HG03066 (cell line): Measurements from ENCODE around the gene RASAL2.
"Not testable (repeated sequence)": the region's sequence is repeated elsewhere in the genome, so short reads cannot be mapped to it uniquely, and the experiment has no call there.

Source experiments
- ATAC-seq: cut with Tn5 transposase; IDR thresholded peaks from one replicate; pipeline ENCODE4 v1.9.1; 2021; ENCODE audit warnings: low read depth; ENCODE audit not compliant: unreplicated experiment

Gene RASAL2

DNA sequence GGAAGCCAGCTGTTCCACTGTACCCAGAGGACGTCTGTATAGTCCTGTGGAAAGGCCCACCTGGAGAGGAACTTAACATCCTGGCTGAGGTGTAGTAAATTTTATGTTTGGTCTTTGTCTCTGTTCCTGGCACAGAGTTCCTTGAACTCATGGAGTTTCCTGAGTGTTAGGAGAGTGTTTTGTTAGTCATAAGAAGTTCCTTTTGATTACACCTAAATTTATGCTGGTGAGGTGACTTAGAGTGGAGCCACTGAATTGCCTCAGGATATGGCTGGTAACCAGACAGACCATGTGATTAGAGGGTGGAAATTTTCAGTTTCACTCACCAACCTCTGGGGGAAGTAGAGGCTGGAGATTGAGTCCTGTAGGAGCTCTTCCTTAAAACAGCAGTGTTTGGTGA lies 57.9 kb downstream of the RASAL2 start:
- ATAC-seq: no peak

DNA sequence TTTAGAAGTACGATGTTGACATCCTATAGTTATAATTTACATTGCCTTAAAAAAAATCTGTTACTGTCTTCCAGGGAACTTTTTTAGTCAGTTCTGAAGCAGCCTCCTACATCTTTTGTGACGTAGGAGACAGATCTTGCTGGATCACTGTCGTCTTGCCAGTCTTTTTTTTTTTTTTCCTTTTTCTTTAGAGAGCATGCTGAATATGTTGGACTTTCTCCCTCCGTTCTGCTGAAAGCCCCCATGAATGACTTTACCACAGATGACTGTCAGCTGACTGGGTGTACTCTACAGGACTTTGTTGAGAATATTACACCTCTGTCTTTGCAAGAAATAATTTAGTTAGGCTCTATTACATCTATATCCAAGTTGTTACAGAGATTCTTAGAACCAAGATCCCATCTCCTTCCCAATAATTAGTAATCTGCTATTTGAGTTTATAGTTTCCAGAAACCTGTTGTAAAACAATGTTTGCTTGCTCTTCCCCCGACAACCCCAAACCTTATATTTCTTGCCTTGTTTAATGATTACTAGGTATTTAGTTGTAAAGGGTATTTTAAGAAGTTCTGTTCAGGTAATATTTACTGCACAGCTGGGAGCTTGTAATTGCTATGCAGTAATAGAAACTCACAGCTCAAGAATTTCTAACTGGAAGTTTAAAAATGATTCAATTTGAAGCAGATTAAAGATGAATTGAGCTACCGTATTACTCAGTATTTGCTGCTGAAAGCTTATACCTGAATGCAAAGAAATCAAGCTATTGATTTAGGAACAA lies 61.8 kb downstream of the RASAL2 start:
- ATAC-seq: no peak

DNA sequence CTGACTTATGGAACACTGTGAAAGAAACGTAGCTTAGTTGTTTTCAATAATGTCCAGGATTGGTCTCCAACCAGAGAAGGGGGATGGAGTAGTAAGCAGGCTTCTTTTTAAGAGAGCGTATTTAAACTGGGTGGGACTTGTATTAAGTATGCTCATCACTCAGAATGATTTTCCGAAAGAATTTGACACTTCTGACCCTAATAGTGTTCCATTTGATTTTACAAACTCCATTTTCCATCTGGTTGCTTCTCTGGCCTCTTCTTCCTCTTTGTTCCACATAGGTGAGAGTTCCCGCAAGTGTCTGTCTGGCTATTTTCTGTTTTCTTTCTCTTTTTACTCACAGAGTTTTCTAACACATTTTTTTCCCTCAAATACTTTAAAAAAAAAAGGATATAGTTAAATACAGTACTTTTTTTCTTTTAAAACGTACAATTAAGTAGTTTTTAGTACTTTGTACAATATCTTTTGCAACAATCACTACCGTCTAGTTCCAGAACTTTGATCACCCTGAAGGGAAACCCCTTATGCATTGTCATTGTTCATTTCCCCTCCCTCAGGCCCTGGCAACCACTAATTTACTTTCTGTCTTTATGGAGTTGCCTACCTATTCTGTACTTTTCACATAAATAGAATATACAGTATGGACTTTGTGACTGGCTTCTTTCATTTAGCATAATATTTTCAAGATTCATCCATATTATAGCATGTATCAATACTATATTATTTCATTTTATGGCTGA lies 67.0 kb downstream of the RASAL2 start:
- no peak for ATAC-seq

DNA sequence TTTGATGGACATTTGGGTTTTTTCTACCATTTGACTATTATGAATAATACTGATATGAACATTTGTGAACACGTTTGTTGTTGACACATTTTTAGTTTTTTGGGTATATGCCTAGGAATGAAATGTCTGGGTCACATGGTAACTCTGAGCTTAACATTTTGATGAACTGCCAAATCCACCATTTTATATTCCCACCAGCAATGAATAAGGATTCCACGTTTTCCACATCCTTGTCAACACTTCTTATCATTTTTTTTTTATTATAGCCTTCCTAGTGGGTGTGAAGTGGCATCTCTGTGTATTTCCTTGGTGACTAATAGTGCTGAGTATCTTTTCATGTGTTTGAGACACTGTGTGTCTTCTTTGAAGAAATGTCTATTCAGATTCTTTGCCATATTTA lies 67.6 kb downstream of the RASAL2 start:
- no peak for ATAC-seq

DNA sequence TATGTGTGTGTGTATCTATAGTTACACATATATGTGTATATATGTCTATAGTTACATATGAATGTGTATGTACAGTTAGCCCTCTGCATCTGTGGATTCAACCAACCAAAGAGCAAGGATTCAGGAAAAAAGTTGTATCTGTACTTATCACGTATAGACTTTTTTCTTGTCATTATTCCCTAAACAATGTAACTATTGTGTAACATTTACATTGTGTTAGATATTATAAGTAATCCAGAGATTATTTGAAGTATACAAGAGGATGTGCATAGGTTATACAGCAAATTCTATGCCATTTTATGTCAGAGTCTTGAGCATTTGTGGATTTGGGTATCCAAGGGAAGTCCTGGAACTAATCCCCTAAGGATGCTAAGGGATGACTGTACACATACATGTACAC lies 71.3 kb downstream of the RASAL2 start:
- ATAC-seq: no peak

DNA sequence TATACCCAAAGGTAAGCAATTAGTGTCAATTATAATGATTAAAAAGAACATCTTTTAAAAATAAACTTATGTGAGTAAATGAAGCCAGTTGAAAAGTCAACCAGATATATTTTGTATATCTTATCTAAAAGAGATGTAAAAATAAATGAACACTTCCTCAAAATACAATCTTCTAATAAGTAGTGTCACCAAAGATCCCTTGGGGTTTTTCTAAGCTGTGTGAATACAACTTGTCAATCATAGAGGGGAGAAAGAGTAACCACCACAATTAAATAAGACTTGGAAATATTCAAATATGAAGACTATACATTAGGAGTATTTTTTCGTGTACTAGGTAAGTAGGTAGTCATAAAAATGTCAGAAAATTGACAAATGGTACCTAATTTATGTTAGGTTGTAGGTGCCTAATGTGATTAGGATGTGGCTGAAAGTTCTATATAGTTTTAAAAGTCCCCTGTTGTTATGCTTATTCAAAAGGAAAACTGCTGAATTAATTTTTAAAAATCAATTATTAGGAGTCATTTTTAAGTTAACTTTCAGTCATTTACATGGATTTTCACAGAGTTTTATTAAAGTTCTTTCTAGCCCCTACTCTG lies 72.6 kb downstream of the RASAL2 start:
- no peak for ATAC-seq

DNA sequence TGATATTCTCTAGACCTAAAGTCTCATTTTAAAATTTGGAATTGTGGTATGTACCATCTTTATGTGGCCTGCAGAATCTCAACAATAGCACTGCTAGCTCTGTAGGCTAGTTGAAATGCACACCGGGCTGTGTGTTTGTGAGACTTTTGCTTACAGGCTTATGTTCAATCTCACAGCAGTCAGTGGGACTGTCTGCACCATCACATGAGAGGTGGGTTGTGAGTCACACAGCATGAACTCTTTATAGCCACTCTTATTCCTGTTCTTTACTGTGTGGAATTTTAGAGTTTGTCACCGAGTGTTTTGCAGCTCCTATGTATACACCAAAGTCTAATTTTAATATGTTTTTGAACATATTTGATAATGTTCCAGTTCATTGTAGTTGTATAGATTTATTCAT lies 74.6 kb downstream of the RASAL2 start:
- no peak for ATAC-seq

DNA sequence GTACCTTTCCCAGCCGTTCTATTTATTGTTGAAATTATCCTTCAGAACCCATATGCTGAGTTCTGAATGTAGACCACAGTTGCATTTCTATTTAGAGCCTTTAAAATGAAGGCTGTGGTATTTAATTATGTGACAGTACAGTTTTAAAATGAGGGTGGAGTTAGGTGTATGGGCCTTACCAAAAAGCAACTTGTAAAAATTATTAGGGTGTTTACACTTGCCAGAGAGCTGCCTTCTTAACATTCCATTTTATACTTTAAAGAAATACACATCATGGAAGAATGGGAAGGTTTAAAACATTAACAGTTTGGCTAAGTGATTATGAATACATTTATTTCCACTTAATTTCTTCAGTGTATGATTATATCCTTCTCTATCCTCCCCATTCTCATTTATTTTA lies 75.7 kb downstream of the RASAL2 start:
- no peak for ATAC-seq

DNA sequence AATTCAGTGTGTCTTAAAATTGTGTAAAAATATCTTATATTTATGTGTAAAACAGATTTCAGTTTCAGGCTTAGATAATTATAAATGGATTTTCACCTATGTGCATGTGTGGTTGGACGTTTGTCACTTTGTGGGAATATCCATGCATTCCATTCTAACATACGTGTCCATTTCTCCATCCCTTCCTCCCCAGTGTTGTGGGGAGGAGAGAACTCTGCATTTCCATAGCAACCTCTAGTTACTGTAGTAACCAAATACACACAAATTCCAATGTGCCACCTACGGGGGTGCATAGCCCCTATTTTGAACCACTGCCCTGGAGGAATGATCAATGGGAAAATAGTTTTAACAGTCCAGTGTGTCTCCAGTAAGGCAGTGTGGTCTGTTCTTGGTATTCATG lies 79.0 kb downstream of the RASAL2 start:
- ATAC-seq: no peak

DNA sequence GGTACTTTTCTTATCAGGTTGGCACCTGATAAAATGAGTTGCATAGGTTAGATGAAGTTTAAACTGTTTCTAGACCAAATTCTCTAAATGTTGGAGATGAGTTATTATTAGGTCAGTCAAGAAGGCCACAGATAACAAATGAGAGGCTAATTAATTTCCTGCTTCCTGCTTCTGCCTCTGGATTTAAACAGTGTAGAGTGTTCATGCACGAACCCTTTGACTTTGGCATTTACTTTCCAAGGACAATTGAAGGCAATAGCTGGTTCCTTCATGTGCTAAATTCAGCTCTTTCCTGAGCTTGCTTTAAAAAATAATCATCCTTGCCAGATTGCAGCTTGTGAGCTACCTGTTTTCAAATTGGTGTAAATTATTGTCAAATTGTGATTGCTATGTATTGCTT lies 80.6 kb downstream of the RASAL2 start:
- no peak for ATAC-seq

DNA sequence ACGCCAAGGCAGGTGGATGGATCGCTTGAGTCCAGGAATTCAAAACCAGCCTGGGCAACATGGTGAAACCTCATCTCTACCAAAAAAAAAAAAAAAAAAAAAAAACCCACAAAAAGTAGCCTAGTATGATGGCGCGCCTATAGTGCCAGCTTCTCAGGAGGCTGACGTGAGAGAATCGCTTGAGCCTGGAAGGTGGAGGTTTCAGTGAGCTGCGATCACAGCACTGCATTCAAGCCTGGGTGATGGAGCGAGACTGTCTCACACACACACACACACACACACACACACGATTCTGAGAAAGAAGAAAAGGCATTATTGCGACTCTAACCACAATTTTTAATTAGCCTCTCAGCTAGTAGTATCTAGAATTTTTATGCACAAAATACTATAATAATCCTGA lies 86.5 kb downstream of the RASAL2 start:
- ATAC-seq: no peak

DNA sequence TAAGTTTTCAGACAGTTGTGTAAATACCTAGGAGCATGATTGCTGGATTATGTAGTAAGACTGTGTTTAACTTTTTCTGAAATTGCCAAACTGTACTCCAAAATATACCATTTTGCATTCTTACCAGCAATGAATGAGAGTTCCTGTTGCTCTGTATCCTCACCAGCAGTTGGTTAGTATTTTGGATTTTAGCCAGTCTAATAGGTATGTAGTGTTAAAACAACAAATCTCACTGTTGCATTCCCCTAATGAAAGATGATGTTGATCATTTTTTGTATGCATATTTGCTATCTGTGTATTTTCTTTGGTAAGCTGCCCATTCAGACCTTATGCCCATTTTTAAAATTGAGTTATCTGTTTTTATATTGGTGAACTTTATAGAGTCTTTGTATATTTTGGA lies 89.9 kb downstream of the RASAL2 start:
- no peak for ATAC-seq

DNA sequence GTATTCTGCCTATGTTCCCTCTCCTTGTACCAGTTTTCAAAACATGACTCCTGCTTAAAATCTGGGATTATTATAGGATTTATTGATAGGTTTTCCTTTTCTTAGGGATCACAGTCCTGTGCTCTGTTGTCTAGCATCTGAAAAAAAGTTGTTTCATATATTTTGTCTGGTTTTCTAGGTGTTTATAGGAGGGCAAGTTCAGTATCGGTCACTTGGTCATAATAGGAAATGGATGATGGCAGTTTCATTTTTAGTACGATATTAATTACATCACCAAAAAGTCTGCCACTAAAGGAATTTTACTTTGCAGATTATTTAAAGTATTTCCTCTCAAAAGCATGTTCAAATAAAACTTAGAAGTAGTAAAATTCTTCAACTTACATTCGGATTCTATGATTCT lies 94.4 kb downstream of the RASAL2 start:
- no peak for ATAC-seq

DNA sequence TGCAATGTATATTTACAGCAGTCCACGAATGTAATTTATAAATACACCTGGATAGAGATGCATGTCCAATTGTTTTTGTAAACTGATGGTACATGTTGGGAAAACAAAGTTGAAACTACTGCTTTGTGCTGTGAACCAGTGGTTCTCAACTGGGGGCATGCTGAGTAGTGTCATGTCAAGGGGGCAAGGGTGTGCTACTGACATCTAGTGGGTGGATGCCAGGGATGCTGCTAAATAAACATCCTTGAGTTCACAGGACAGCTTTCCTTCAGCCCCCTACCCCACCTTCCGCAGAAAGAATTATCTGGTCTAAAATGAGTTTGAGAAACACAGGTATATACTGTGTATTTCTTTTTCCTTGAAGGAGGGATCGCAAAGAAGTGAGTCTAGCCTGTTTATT lies 95.9 kb downstream of the RASAL2 start:
- no peak for ATAC-seq

DNA sequence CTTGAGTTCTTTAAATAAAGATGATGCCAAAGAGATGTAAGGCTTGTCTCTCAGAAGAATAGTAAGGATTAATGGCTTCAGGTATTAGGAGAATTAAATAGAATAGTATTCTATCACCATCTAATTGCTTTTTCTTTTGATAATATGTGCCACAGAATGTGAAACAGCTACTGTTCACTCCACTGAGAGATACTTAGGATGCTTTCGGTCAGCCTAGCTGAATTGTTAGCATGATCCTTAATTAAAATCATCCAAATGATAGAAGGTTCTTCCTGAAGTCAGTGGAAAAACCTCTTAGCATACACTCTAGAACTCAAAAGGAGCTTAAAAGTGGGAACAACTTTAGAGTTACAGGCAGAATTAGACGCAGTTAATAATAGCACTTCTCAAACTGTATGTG lies 97.0 kb downstream of the RASAL2 start:
- no peak for ATAC-seq

DNA sequence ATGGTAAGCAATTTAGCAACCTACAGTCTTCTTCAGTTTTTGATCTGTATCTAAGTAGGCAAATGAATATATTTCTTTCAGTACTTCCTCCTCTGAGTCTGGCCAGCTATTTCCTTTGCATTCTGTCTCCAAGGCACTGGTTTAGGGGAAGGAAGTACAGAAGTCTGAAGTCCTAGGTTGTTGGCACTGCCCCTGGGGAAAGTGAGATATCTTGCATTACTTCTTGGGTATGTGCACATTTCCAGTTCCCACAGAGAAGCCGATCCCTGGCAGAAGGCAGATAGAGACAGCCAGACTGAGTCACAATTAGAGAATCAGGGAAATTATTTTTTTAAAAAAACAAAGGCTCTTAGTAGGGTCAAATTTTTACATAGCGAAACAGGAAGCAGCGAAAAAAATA lies 98.8 kb downstream of the RASAL2 start:
- ATAC-seq: no peak

DNA sequence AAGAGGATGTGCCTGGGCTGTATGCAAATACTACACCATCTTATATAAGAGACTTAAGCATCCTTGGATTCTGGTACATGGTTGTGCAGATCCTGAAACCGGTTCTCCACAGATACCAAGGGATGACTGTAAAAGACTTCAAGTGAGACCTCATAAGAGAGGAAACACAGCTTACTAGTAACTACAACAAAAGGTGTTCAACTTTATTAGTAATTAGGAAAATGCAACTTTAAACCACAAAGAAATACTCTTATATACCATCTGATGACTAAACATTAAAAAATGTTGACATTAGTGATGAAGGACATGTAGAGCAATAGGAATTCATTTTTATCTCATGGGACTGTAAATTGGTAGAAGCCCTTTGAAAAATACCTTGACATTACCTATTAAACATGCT lies 102.7 kb downstream of the RASAL2 start:
- ATAC-seq: no peak

DNA sequence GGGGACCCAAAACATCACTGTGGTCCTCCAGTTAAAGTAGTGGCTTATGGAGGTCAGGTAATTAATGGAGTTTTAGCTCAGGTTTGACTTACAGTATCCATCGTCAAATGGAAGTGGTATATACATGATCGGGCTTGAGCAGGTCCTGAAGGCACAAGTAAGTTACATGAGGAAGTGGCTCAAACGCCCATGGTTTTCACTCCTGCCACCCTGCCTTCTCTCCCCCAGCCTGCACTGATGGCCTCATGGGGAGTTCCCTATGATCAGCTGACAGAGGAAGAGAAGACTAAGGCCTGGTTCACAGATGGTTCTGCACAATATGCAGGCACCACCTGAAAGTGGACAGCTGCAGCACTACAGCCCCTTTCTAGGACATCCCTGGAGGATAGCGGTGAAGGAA lies 108.2 kb downstream of the RASAL2 start:
- not testable (repeated sequence) for ATAC-seq

DNA sequence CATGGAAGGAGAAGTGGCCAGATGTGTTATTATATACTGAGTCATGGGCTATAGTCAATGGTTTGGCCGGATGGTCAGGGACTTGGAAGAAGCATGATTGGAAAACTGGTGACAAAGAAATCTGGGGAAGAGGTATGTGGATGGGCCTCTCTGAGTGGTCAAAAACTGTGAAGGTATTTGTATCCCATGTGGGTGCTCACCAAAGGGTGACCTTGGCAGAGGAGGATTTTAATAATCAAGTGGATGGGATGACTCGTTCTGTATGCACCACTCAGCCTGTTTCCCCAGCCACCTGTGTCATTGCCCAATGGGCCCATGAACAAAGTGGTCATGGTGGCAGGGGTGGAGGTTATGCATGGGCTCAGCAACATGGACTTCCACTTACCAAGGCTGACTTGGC lies 108.6 kb downstream of the RASAL2 start:
- not testable (repeated sequence) for ATAC-seq

DNA sequence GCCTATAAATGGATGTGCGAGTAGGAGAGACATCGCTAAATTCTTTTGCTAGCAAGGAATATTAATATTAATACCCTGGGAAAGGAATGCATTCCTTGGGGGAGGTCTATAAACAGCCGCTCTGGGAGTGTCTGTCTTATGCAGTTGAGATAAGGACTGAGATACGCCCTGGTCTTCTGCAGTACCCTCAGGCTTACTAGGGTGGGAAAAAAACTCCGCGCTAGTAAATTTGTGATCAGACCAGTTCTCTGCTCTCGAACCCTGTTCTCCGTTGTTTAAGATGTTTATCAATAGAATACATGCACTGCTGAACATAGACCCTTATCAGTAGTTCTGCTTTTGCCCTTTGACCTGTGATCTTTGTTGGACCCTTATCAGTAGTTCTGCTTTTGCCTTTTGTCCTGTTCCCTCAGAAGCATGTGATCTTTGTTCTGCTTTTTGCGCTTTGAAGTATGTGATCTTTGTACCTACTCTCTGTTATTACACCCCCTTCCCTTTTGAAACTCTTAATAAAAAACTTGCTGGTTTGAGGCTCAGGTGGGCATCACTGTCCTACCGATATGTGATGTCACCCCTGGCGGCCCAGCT lies 114.5 kb downstream of the RASAL2 start:
- ATAC-seq: not testable (repeated sequence)

DNA sequence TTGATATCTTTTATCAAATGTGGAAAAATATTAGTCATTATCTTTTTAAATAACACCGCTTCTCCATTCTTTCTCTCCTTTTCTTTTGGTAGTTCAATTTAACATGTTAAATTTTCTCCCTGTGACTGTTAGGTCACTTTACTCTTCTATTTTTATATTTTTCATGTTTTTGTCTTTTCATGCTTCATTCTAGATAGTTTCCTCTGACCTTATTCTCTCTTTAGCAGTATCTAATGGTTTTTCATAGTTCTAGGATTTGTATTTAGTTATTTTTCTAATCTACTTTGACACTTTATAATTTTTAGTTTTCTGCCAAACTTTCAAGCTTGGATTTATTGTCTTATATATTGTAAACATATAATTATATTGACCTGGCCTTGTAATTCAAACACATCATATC lies 116.0 kb downstream of the RASAL2 start:
- ATAC-seq: no peak
